ENCODE results near the gene ETAA1.
A peak's percentile ranks its signal among the peaks of the same experiment; 100 is the strongest.

ETAA1 gene

GRCh38 chr2:67397143-67397986 lies at the start of gene ETAA1:
TSS of gene ETAA1 (plus strand) at chr2:67397333. CDS start at chr2:67397449, 116 bp downstream.
- peak; percentile 90 for DNase-seq (ENCODE audit: low read depth)

GRCh38 chr2:67366832-67367412 lies 30.2 kb upstream of the ETAA1 start:
- DNase-seq (ENCODE audit: low read depth) = no peak

- DNase-seq (ENCODE audit: low read depth) = no peak
Observed at GRCh38 chr2:67374481-67374880, 22.7 kb upstream of the ETAA1 start.

GRCh38 chr2:67374949-67375348 lies 22.2 kb upstream of the ETAA1 start:
- DNase-seq (ENCODE audit: low read depth) = no peak

- no peak for DNase-seq (ENCODE audit: low read depth)
Observed at GRCh38 chr2:67378555-67378954, 18.6 kb upstream of the ETAA1 start.

- no peak for DNase-seq (ENCODE audit: low read depth)
Observed at GRCh38 chr2:67379048-67379447, 18.1 kb upstream of the ETAA1 start.

GRCh38 chr2:67384123-67384822 lies 12.9 kb upstream of the ETAA1 start:
- DNase-seq (ENCODE audit: low read depth) = no peak

- DNase-seq (ENCODE audit: low read depth) = no peak
Observed at GRCh38 chr2:67388680-67389079, 8.5 kb upstream of the ETAA1 start.

- DNase-seq (ENCODE audit: low read depth) = no peak
Observed at GRCh38 chr2:67389286-67389685, 7.8 kb upstream of the ETAA1 start.

GRCh38 chr2:67389788-67390187 lies 7.3 kb upstream of the ETAA1 start:
- DNase-seq (ENCODE audit: low read depth) = no peak

- no peak for DNase-seq (ENCODE audit: low read depth)
Observed at GRCh38 chr2:67393237-67393636, 3.9 kb upstream of the ETAA1 start.

- no peak for DNase-seq (ENCODE audit: low read depth)
Observed at GRCh38 chr2:67394734-67395133, 2.4 kb upstream of the ETAA1 start.

GRCh38 chr2:67399144-67399543 lies 2.0 kb downstream of the ETAA1 start:
- DNase-seq (ENCODE audit: low read depth) = no peak

- DNase-seq (ENCODE audit: low read depth) = no peak
Observed at GRCh38 chr2:67399831-67400489, 2.8 kb downstream of the ETAA1 start.

GRCh38 chr2:67400560-67401485 lies 3.7 kb downstream of the ETAA1 start:
- DNase-seq (ENCODE audit: low read depth) = no peak

- DNase-seq (ENCODE audit: low read depth) = no peak
Observed at GRCh38 chr2:67408346-67408745, 11.2 kb downstream of the ETAA1 start.

- no peak for DNase-seq (ENCODE audit: low read depth)
Observed at GRCh38 chr2:67412424-67412823, 15.3 kb downstream of the ETAA1 start.

GRCh38 chr2:67414867-67415266 lies 17.7 kb downstream of the ETAA1 start:
- no peak for DNase-seq (ENCODE audit: low read depth)

GRCh38 chr2:67416136-67416535 lies 19.0 kb downstream of the ETAA1 start:
- no peak for DNase-seq (ENCODE audit: low read depth)

- no peak for DNase-seq (ENCODE audit: low read depth)
Observed at GRCh38 chr2:67423489-67423888, 26.4 kb downstream of the ETAA1 start.

GRCh38 chr2:67436221-67436620 lies 39.1 kb downstream of the ETAA1 start:
- no peak for DNase-seq (ENCODE audit: low read depth)

Data from activated T-helper 9 cell treated with anti-CD3 and anti-CD28 coated beads, Interleukin-2, amount 50 U/mL, for 16 hours (primary cell).